Measurements from ENCODE around the gene SRA1. TPM values are rescaled to one million over a fixed set of nuclear protein-coding genes. Genes with fewer than 3 reads are reported as not detected.

SRA1 gene
- total and polyA plus RNA-seq, 9 of the 15 experiments (the other 6 are each of a cell fraction or from before 2014, with no cell fraction given): 24.1 to 47.4 (median 41.3) TPM

GRCh38 chr5:140575309-140575708, 18.0 kb upstream of the SRA1 start (continued):
- TF ChIP-seq, protein P1, sequence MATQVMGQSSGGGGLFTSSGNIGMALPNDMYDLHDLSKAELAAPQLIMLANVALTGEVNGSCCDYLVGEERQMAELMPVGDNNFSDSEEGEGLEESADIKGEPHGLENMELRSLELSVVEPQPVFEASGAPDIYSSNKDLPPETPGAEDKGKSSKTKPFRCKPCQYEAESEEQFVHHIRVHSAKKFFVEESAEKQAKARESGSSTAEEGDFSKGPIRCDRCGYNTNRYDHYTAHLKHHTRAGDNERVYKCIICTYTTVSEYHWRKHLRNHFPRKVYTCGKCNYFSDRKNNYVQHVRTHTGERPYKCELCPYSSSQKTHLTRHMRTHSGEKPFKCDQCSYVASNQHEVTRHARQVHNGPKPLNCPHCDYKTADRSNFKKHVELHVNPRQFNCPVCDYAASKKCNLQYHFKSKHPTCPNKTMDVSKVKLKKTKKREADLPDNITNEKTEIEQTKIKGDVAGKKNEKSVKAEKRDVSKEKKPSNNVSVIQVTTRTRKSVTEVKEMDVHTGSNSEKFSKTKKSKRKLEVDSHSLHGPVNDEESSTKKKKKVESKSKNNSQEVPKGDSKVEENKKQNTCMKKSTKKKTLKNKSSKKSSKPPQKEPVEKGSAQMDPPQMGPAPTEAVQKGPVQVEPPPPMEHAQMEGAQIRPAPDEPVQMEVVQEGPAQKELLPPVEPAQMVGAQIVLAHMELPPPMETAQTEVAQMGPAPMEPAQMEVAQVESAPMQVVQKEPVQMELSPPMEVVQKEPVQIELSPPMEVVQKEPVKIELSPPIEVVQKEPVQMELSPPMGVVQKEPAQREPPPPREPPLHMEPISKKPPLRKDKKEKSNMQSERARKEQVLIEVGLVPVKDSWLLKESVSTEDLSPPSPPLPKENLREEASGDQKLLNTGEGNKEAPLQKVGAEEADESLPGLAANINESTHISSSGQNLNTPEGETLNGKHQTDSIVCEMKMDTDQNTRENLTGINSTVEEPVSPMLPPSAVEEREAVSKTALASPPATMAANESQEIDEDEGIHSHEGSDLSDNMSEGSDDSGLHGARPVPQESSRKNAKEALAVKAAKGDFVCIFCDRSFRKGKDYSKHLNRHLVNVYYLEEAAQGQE (IDR thresholded peaks at IDR 0.05; ENCODE audit: borderline replicate concordance): peak; percentile 85
- TF ChIP-seq, protein P1 (CRISPR knock-in tag; IDR thresholded peaks at IDR 0.05; ENCODE audit: low read depth): no peak
- TF ChIP-seq ZNF511 (CRISPR knock-in tag; IDR thresholded peaks at IDR 0.05): no peak
- TF ChIP-seq MAZ (CRISPR knock-in tag; conservative IDR thresholded peaks at IDR 0.05 in 1 of 2, IDR thresholded peaks at IDR 0.05 in 1 of 2): 0 out of 4 replicates have a peak, but pooled peaks of 1 of the 2 experiments have one; percentile 19
- TF ChIP-seq RAD21 (CRISPR knock-in tag; conservative IDR thresholded peaks at IDR 0.05 in 1 of 2, IDR thresholded peaks at IDR 0.05 in 1 of 2): peak; percentile 36 to 86; a peak in 3 of 4 replicates
- TF ChIP-seq SMC3 (conservative IDR thresholded peaks at IDR 0.05; ENCODE audit: insufficient read depth, low read depth, low read length): peak; percentile 83
- no peak for TF ChIP-seq TCFL5 (CRISPR knock-in tag; conservative IDR thresholded peaks at IDR 0.05)
- TF ChIP-seq CC2D1A (IDR thresholded peaks at IDR 0.05): peak; percentile 79; the same call in 1 of the 2 replicates
- TF ChIP-seq RB1 (IDR thresholded peaks at IDR 0.05; ENCODE audit: low read depth): 0 out of 2 replicates have a peak, but pooled peaks have one; percentile 35
- TF ChIP-seq BACH1 (tag; IDR thresholded peaks at IDR 0.05): no peak
- TF ChIP-seq CCNT2 (IDR thresholded peaks at IDR 0.05; ENCODE audit: borderline replicate concordance, extremely low read depth, insufficient read length, low read depth, low read length): no peak
- no peak for TF ChIP-seq RBFOX2 (IDR thresholded peaks at IDR 0.05; ENCODE audit: low read depth, low read length)
- TF ChIP-seq, protein P2, sequence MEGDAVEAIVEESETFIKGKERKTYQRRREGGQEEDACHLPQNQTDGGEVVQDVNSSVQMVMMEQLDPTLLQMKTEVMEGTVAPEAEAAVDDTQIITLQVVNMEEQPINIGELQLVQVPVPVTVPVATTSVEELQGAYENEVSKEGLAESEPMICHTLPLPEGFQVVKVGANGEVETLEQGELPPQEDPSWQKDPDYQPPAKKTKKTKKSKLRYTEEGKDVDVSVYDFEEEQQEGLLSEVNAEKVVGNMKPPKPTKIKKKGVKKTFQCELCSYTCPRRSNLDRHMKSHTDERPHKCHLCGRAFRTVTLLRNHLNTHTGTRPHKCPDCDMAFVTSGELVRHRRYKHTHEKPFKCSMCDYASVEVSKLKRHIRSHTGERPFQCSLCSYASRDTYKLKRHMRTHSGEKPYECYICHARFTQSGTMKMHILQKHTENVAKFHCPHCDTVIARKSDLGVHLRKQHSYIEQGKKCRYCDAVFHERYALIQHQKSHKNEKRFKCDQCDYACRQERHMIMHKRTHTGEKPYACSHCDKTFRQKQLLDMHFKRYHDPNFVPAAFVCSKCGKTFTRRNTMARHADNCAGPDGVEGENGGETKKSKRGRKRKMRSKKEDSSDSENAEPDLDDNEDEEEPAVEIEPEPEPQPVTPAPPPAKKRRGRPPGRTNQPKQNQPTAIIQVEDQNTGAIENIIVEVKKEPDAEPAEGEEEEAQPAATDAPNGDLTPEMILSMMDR (IDR thresholded peaks at IDR 0.05 in 2 of 3, conservative IDR thresholded peaks at IDR 0.05 in 1 of 3; ENCODE audit: insufficient read depth in 2 of 3, low read depth in 1 of 3, low read length in 3 of 3): peak; percentile 74 to 95 (median 82)
- TF ChIP-seq JUND (IDR thresholded peaks at IDR 0.05; ENCODE audit: borderline replicate concordance, low read depth, low read length): no peak
- TF ChIP-seq JUND (tag; IDR thresholded peaks at IDR 0.05; ENCODE audit: borderline replicate concordance, low read depth, low read length): peak; percentile 35; the same call in 1 of the 3 replicates
- 0 out of 2 replicates have a peak, but pooled peaks have one; percentile 6 for TF ChIP-seq CREM (IDR thresholded peaks at IDR 0.05; ENCODE audit: low read depth)
- peak in 1 of 2 experiments; percentile 32; a peak in 1 of 4 replicates for TF ChIP-seq RCOR1 (IDR thresholded peaks at IDR 0.05; ENCODE audit: borderline replicate concordance in 1 of 2, low read depth in 2 of 2, low read length in 2 of 2)
